ENCODE measurements around the gene MICU1. TPM values are rescaled to one million over a fixed set of nuclear protein-coding genes. Genes with fewer than 3 reads are reported as not detected.
A peak's percentile ranks its signal among the peaks of the same experiment; 100 is the strongest.

Gene MICU1
- total RNA-seq, 1 donor from 2014 or later, result 65.2 TPM

GRCh38 chr10:72630144-72630543, 4.3 kb upstream of the MICU1 start:
- no peak for DNase-seq (ENCODE audit: low read depth)

- DNase-seq (ENCODE audit: low read depth), result no peak
Measured at GRCh38 chr10:72626444-72626754, 520 bp upstream of the MICU1 start.

DNA sequence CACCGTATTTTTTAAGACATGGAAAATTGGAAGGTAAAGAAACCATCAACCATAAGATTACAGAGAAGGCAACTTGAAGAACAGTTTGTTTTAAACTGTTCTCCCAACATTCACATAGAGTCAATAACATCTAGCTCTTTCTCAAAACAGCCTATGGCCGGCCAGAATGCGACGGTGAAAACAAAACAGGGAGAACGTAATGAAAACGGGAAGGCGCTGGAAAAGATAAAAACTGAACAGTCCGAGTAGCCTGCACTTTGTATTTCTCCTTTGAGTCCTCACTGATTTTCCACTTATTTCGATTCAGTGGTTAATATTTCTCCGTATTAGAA, 637 bp downstream of the MICU1 start:
- no peak for DNase-seq (ENCODE audit: low read depth)

- DNase-seq (ENCODE audit: low read depth), result no peak
Measured at GRCh38 chr10:72622271-72622670, 3.6 kb downstream of the MICU1 start.

GRCh38 chr10:72616716-72617115, 9.2 kb downstream of the MICU1 start:
- DNase-seq (ENCODE audit: low read depth), result no peak

DNA sequence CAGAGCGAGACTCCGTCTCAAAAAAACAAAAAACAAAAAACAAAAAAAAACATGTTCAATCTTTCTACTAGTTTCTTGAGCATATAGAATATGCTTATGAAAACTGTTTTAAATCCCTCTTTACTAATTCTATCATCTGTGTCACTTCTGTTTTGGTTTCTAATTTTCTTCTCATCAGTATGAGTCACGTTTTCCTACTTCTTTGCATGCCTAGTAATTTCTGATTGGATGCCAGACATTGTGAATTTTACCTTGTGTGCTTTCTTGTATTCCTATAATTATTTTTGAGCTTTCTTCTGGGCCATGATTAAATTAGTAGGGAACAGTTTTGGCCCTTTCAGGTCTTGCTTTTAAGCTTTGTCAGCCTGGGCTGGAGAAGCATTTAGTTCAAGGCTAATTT, 9.9 kb downstream of the MICU1 start:
- DNase-seq (ENCODE audit: low read depth), result no peak

DNA sequence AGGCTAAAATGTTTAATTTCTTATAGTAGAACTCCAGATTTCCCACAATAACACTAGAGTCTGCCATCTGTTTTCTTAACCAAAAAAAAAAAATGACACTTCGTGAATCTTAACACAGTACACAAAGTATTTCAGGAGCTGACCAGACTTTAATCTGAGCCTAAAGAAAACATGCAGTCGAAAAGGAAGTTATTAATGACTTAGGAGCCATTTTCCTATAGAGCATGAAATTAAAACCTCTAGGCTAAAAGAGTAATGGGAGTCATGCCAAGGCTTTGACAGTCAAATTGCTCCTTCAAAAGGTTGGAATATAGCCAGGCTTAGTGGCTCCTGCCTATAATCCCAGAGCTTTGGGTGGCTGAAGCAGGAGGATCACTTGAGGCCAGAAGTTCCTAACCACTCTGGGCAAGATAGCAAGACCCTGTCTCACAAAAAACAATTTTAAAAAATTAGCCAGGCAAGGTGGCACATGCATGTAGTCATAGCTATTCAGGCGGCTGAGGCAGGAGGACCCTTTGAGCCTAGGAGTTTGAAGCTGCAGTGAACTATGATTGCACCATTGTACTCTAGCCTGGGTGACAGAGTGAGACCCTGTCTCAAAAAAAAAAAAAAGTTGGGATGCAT, 13.6 kb downstream of the MICU1 start:
- peak; percentile 53 for DNase-seq (ENCODE audit: low read depth)

GRCh38 chr10:72611783-72612182, 14.1 kb downstream of the MICU1 start:
- DNase-seq (ENCODE audit: low read depth), result no peak

- DNase-seq (ENCODE audit: low read depth), result peak; percentile 27
Measured at GRCh38 chr10:72610466-72610865, 15.4 kb downstream of the MICU1 start.

- no peak for DNase-seq (ENCODE audit: low read depth)
Measured at GRCh38 chr10:72605122-72605521, 20.8 kb downstream of the MICU1 start.

- DNase-seq (ENCODE audit: low read depth), result no peak
Measured at GRCh38 chr10:72601144-72601543, 24.7 kb downstream of the MICU1 start.

DNA sequence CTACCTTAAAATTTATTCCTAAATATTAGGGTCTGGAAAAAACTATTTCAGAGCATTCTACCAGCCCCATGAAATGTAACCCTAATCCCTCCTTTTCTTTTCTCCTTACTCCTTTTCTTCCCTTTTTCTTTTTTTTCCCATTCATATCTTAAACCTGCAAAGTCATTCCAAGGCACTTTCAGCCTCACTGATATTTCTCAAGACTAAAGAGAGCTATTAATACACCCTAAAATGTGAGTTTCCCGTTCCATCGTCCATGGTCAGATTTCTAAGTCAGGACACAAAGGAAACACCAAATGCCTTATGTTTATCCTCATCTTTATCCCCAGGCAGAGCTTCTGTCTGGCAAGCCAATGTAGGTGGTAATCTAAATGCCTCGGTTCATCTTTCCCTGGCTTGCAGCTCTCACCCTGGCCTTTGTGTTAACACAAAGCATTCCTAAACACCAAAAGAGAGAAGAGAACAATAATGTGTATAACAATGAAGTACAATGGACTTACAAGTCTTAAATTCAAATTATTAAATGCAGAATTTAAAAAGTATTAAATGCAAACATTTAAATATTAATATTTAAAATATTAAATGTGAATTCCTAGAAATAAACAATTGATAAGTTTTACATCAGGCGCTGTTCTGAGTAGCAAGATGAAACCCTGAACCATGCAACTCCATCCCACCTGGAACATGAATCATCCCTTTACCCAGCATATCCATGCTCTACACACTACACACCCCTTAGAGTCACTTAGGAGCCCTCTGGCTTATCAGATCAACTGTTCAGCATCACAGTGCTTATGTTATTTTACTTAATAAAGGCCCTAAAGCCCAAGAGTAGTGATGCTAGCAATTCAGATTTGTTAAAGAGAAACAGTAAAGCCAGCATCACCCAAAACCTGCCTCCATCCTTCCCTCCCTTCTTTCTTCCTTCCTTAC, 26.8 kb downstream of the MICU1 start:
- no peak for DNase-seq (ENCODE audit: low read depth)

DNA sequence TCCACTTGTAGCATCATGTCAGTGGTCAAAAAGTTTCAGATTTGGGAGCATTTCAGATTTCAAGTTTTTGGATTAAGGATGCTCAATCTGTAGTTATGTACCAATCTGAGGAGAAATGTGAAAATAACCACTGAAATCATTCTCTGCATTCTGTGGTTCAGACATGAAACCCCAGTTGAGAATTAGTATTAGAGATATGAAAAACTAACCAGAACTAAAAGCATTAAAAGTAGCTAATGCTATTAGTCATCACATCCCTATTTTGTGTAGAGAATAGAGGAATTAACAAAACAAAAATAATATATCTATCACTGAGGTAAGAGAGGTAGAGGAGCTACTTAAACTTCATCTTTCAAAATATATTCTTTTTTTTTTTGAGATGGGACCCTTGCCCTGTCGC, 28.0 kb downstream of the MICU1 start:
- no peak for DNase-seq (ENCODE audit: low read depth)

DNA sequence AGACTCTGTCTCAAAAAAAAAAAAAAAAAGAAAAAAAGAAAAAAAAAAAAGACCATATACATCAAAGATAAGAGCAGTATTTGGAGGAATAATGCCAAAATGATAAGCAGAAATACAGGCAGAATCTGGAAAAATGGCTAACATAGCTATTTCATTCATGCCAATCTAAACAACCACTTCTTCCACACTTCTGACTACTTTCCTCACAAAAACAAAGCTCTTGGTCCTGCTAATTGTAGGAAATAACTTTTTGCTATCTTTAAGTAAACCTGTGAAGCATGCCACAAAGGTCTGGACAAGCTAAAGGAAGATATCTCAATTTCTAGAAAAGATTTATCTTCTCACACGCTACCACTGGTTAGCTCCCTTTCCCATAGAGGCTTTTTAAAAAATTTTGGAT, 30.4 kb downstream of the MICU1 start:
- DNase-seq (ENCODE audit: low read depth), result no peak

- no peak for DNase-seq (ENCODE audit: low read depth)
Measured at GRCh38 chr10:72593963-72594362, 31.9 kb downstream of the MICU1 start.

DNA sequence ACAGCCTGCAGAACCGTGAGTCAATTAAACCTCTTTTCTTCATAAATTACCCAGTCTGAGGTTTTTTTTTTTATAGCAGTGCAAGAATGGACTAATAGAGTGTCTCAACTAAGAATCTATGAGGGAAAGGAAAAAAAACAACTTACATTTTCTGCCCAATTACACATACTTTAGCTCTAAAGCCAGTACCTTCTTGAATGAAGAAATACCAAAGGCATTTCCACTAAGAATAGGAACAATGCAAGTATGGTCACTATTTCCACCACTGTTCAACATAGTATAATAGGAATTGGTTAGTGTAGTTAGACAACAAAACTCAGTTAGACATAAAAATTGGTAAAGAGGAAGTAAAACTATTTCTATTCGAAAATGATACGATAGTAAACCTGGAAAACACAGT, 37.6 kb downstream of the MICU1 start:
- DNase-seq (ENCODE audit: low read depth), result peak; percentile 50

DNA sequence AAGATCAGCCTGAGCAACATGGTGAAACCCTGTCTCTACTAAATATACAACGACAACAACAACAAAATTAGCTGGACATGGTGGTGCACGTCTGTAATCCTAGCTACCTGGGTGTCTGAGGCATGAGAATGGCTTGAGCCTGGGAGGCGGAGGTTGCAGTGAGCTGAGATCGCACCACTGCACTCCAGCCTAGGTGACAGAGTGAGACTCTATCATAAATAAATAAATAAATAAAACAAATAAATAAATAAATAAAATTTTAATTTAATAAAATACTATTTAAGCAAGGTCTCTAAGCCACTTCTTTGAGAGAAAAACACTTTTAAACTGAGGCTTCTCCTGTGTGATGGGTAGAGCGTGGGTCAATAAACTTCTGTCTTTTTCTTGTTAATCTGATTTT, 38.3 kb downstream of the MICU1 start:
- no peak for DNase-seq (ENCODE audit: low read depth)

DNA sequence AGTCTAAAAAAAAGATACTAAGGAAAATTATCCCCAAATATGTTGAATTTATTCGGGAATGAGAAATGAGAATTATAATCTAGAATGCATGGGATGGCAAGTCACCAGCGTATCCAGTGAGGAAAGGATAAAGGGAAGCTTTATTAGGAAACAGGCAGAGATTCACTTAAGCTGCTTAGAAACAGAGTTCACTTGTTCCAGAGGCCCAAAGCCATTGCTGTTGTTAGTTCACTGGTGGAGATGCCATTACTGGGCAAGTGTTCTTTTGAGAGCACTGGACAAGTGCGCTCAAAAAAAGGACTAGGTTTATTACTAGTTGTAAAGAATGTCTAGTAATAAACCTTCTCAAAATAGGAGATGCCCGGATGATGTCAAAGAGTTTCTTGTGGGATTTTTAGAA, 51.2 kb downstream of the MICU1 start:
- DNase-seq (ENCODE audit: low read depth), result no peak

DNA sequence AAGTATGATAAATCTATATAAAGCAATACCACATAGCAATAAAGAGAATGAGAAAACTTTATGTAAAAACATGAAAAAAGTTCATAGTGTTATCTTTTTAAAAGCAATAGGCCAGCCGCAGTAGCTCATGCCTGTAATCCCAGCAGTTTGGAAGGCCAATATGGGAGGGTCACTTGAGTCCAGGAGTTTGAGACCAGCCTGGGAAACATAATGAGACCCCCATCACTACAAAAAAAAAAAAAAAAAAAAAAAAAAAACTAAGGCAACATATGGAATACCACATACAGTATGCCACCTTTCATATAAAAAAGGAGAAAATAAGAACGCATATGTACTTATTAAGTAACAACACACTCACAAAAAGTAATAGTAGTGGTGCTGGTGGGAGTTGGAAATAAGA, 52.8 kb downstream of the MICU1 start:
- DNase-seq (ENCODE audit: low read depth), result no peak

DNA sequence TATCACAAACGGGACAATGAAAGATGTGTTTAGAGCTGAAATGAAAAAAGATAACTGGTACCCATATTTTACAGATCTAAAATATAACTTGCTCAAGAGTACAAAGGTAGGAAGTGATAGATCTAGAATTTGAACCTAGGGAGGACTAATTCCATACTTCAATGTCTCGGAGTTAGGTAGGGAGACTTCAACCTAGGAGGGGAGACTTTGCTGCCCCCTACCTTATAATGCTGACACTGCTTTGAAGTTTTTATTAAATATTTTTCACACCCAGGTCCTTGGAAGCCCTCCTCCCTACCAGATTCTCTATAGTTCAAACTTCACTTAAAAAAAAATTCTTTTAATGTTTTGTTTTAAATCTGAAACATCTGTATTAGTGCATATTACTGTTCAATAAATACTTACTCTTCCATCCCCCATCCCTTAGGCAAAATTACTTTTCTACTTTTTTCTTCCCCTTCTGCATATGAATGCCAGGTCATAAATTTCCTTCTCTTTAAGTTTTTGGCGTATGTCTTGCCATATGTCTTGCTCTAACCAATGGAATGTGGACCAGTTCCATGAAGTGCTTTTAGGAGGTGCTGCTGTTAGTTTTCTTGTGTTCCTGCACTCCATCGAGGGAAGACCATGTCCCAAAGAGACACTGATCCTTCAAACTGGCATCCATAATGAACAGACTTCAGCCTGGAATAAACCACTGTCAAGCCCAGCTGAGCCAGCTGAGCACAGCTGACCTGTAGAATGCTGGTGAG, 57.8 kb downstream of the MICU1 start:
- peak; percentile 41 for DNase-seq (ENCODE audit: low read depth)

- DNase-seq (ENCODE audit: low read depth), result peak; percentile 88
Measured at GRCh38 chr10:72567421-72567820, 58.5 kb downstream of the MICU1 start.

DNA sequence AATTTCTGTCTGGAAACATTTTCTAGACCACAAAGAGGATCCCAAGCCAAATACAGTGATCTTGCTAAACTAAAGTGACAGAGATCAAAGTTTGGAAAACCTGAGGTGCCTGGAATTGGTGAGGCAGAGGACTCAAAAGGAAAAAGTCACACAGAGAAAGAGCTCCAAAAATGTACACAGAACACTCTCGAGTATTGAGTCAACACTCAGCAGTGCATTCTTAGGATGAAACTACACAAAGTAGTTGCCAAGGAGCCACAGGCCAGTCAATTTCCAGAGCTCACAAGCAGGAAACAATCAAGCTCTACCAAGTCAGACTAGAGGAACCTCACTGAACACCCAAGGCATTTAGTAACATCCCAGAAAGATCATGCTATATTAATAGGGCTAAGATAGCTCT, 61.3 kb downstream of the MICU1 start:
- peak; percentile 12 for DNase-seq (ENCODE audit: low read depth)

- no peak for DNase-seq (ENCODE audit: low read depth)
Measured at GRCh38 chr10:72563327-72563932, 62.4 kb downstream of the MICU1 start.

All from renal cortical epithelial cell (primary cell).